HG02840 (cell line): ENCODE measurements around the gene MB.

Source experiments
- ATAC-seq: cut with Tn5 transposase; IDR thresholded peaks from one replicate; pipeline ENCODE4 v1.9.1; 2021; ENCODE audit warnings: mild to moderate bottlenecking, moderate library complexity, moderate number of reproducible peaks; ENCODE audit not compliant: unreplicated experiment, low FRiP score

The MB gene

DNA sequence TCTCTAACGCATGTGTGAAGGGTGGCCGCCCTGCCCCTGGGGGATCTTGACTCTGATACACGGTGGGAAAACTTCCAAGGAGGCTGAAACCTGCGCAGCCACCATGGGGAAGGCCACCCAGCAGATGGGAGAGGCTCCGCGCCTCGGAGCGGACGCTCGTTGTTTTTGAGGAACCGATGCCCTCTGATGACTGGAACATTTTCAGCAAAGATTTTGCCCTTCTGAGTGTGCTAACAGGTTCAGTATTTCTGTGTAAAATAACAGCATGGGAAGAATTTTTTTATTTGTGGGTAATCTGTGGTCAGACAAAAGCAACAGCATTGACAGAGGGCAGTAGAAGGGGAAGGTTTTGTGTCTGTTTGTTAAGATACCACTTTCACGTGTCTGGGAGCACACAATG lies 16.7 kb downstream of the MB start:
- ATAC-seq = no peak

DNA sequence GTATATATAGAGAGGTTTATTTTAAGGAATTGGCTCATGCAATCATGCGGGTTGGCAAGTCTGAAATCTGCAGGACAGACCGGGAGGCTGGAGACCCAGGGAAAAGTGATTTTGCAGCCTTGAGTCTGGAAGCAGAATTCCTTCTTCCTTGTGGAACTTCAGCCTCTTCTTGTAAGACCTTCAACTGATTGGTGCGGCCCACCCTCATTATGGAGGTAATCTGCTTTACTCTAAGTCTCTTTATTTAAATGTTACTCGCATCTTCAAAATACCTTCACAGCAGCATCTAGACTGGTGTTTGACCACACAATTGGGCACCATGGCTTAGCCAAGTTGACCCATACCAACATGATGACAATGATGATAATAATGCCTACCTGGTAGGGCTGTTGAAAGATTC lies 17.8 kb downstream of the MB start:
- no peak for ATAC-seq

DNA sequence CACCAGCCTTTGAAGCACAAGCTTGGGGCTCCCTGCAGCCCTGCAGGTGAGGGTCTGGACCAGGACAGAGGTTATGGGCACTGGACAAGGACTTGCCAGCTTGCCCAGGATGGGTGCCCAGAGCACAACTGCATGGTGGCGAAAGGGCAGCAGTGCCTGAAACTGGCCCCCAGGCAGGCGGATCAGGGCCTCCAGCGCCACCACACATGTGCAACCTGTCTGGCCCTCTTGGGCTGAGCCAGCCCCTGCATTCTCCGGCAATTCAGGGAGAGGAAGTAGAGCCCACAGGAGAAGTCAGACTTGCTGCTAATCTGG lies 18.8 kb downstream of the MB start:
- no peak for ATAC-seq

DNA sequence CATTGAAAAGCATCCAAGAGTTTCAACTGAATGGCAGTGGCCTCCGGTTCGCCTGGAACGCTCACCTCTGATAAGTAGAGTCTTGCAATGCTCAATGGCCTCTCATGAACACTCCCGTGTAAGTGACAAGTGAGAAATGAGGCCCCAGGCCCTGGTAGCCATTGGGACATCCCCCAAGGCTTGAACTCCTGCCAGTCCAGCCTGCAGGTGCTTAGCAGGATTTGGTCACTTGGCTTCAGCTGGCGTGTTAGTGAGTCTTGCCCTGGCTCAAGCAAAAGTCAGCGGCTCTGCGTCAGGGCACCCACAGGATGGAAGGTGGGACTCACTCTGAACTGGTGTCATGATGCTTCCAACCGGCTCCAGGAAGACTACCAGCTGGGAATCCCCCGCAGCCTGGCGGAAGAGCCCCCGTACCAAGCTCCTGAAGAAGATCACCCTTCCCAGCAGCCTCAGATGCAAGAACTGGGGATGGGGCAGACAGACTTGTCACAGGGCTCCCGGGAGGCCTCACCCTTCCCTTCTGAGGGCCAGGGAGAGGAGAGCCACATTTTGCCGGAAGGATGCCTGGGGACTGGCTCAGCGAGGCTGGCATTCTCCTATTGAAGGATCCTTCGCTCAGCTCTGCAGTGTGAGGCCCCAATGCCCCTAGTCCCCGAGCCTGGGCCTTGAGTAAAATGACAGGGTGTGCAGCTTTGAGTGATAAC lies 19.3 kb downstream of the MB start:
- ATAC-seq = no peak

DNA sequence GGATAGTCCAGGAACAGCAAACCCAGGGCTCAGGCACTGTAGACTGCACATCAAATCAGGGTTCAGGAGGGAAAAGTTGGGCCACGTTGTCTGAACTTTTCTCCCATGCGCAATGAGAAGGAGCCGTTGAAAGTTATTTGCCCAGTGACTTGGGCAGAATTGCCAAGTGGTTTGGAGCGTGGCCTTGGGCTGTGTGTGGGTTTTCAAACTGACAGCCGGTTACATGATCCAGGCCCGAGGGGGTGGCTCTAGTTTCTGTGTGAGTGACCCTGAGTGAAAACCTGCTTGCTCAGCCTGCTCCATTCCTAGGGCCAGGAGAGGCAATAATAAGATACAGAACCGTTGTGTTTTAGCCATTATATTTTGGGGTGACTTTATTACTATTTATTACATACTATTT lies 20.3 kb downstream of the MB start:
- no peak for ATAC-seq

DNA sequence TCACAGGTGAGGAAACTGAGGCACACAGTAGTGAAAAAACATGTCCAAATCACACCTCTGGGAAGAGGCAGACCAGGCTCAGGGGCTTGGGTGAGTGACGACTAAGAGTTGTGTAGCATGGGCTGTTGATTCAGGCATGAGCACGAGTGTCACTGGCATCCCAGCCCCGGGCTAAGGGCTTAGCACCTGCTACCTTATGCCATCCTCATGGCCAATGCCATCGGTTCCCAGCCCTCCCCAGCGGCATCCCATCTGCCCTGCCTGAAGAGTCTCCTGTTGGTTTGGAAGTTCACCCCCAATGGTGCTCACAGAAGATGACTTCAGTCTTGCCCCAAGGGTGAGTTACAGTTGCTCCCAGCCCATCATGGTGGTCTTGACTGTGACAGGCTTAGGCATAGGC lies 22.4 kb downstream of the MB start:
- no peak for ATAC-seq

DNA sequence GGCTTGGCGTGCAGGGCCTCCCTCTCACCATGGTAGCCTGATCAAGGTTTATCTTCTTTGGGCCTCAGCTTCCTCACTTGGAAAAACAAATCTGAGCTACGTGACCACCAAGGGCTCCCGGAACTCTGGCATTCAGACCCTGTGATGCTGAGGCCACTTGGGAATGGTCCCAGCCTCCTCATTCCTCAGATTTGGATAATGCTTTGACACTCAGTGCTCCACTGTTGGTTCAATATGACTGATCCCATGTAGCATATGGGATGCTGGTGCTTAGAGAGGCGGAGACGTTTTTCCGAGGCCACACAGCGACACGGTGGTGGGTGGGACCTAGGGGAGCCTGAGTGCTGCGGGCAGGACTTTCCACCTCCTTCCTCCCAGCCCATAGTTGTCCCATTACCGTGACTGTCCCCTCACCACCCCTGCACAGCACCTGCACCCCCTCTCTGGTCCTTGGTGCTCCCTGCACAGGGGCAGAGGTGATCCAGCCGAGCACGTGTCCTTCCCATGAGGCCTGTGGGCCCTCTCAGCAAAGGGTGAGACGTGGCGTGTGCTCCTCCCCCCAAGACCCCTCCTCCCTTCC lies 23.1 kb downstream of the MB start:
- ATAC-seq = no peak

DNA sequence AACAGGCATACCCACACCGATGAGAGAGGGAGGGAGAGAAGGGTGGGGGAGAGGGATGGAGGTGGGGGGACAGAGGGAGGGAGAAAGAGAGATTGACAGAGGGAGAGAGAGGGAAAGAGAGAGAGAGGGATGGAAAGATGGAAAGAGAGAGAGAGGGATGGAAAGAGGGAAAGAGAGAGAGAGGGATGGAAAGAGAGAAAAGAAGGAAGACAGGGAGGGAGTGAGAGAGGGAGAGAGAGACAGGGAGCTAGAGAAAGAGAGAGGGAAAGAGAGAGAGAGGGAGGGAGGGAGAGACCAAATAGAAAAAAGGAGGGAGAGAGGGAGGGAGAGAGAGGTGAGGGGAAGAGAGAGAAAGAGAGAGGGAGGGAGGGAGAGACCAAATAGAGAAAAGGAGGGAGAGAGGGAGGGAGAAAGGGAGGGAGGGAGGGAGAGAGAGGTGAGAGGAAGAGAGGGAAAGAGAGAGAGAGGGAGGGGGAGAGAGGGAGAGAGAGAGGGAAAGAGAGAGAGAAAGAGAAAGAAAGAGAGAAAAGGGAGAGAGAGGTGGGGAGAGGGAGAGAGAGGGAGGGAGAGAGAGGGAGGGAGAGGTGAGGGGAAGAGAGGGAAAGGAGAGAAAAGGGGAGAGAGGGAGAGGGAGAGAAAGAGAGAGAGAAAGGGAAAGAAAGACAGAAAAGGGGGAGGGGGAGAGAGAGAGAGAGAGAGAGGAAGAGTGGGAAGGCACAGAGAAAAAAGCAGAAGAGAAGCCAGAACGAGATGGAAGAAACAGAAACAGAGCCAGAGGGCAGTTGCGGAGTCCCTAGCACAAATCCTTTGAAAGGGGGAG lies 23.8 kb downstream of the MB start:
- ATAC-seq = no peak

DNA sequence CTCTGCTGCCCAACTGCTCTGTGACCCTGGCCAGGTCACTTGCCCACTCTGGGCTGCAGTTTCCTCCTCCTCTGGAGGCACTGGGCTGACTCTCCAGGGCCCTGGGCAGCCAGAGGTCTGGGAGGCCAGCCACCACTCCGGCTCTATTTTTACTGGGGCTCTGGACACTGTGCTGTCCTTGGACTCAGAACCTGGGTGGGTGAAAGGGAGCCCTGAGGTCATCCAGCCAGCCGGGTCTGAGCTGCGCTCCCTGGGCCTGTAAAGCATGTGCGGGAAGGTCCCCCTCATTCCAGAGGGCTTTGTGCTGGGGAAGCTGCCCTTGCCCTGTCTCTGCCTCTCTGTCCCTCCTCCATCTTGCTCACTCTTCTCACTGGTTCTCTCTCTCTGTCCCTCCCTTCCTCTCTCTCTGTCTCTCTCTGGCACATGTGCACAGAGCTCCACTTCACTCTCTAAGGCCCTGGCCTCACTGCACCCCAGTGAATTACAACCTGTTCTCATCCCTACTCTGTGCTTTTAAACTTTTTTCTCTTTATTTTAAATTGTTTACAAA lies 24.6 kb downstream of the MB start:
- ATAC-seq = no peak

DNA sequence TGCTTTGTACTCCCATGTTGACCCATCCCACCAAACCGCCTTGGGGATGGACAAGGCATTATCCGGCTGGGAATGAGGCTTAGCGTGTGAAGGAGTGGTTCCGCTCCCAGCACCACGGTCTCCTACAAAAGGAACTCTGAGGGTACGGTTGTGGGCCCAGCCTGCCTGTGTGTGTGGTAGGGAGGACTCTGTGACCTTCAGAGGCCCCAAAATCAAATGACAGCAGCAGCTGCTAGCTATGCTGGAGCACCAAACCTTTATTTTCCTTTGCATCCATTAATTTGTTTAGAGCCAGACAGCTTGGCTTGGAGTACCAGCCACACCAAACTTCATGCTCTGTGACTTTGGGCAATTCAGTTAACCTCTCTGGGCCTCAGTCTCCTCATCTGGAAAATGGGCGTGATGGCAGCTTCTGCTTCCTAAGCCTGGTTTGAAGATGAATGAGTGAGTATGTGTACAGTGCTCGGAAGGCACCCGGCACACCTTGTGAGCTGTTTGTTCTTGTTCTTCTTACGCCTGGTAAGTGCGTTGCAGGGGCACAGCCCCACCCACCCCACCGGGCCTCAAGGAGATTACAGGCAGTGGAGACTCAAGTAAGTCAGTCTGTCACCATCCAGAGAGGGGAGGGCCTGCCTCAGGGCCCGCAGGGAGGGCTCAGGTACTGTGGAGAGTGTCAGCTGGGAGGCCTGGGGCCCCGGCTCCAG lies 25.3 kb downstream of the MB start:
- no peak for ATAC-seq

DNA sequence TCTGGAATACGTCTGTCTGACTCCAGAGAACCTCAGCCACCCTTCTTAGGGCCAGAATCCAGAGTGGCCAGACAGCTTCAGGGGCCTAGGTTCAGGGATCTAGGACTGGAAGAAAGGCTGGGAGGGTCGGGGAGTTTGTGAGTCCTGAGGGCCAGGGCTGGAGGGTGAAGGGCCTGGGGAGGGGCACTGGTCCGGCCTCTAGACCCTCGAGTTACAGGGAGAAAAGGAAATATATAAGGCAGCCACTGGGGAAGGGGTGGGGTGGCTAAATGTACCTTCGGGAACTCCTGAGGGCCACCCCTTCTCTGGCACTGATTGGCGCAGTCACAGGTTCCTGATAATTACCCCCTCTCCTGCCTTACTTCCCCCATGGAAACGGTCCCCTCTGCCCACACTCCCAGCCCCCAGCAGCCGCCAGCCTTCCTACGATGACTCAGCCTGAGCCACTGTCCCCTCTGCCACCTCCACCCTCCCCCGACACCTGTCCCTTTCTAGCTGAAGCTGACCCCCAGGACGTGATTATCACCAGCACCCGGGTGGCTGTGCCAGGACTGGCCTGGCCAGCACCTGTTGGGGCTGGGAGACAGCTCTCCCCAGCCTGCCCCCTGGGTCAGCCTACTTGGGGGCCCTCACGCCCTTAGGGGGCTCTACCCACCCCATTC lies 26.4 kb downstream of the MB start:
- no peak for ATAC-seq

DNA sequence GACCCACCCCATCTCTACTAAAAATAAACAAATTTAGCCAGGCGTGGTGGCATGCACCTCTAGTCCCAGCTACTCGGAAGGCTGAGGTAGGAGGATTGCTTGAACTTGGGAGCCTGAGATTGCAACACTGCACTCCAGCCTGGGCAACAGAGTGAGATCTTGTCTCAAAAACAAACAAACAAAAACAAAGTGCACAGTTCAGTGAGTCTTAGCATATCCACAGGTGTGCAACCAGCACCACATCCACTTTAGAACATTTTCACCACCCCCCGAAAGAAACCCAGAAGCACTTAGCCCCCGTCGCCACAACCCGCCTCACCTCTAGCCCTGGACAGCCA lies 27.4 kb downstream of the MB start:
- ATAC-seq = no peak

DNA sequence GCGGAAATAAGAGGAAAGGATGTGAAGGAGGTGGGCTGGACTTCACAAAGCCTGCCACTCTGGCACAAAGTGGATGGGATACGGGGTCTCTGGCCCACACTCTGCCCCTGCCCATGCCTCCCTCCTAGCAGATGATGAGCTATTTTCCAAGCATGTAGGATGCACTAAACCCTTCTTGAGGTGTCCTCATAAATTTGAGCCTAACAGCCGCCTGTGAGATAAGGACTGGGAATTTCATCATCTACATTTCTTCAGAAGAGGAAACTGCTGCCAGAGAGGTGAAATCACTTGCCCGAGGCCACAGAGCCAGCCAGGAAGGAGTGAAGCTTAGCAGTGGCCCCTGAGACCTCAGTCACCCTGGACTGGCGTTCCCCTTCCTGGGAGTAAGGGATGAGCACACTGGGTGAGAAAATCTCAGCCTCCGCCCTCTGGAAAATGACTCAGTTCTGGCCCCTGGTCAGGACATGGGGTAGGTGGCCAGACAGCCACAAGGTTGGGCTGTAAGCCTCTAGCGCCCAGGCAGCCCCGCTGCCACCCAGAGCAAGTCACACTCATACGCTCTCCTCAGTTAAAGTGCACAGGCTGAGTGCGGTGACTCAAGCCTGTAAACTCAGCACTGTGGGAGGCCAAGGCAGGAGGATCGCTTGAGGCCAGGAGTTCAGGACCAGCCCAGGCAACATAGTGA lies 27.9 kb downstream of the MB start:
- no peak for ATAC-seq

DNA sequence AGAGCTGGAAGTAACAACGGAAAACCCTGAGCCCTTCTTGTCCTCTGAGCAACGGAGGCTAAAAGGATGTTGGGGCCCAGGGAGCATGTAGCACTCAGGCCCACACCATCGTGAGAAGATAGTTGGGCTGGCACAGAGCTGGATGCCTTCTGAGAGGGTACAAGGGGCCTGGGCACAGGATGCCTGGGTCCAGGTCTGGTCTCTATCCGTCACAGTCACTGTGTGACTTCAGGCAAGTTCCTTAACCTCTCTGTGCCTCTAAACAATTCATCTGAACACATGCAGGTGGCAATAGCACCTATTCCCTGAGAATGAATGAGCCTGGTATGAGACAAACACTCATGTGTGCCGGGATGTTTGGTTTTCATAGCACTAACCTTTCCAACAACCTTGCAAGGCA lies 29.2 kb downstream of the MB start:
- no peak for ATAC-seq

DNA sequence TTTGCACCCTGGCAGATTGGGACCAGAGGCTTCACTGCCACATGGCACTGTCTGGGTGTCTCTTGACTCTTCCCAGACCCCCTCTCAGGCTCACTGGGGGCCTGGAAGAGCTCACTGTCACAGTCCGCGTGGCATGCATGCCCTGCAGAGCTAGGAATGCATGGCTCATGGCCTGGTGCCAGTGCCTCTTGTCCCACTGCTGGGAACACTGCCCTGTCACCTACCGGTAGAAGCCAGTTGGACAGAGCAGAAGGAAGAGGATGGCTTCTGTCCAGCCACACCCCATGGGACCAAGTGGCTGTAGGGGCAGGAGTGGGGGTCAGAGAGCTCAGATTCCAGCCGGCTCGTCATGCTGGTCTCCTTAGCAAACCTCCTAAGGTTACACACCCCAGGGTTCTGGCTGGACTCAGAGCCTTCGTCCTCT lies 29.7 kb downstream of the MB start:
- no peak for ATAC-seq

DNA sequence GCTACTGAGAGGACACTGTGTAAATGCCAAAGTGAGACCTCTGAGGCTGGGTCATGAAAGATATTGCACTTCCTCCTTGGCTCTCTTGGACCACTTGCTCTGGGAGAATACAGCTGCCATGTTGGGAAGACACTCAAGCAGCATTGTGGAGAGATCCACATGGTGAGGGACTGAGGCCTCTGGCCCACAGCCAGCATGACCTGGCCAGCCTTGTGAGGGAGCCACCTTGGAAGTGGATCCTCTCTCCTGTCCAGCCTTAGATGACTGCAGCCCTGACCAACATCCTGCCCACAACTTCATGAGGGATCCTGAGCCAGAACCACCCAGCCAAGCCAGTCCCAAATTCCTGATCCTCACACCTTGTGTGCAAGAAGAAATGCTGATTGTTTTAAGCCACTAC lies 30.4 kb downstream of the MB start:
- no peak for ATAC-seq

DNA sequence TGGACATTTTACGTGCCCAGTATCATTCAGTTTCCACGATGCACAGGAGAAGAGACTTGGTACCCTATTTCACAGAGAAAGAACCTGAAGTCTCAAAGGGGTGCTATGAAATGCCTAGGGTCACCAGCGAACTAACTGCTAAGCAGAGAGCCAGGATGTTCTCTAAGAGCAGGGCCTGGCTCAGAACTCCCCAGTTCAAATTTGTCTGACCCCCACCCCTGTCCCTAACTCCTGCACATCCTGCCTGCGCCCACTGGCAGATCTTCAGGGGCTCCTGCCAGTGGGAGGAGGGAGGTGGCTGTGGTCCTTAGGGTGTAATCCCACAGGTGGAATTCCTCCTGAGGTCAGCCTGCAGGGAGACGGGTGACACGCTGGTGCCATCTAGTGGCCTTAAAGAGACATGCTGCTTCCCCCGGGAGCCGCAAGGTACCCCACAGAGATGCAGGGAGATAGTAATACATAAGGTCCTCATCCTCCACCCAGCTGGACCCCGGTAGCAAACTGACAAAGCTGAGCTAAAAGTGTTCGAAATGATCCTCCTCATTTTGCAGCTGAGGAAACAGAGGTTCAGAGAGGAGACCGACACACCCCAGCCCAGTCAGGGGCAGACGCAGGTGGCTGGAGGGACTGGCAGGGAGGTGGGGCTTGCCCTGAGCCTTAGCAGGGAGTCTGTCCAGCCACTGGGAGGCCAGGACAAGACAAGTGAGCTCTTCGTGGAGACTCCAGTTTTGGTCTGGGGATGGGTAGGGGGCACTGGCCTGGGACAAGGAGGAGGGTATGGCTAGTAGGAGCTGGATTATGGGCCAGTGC lies 34.1 kb downstream of the MB start:
- ATAC-seq = no peak

DNA sequence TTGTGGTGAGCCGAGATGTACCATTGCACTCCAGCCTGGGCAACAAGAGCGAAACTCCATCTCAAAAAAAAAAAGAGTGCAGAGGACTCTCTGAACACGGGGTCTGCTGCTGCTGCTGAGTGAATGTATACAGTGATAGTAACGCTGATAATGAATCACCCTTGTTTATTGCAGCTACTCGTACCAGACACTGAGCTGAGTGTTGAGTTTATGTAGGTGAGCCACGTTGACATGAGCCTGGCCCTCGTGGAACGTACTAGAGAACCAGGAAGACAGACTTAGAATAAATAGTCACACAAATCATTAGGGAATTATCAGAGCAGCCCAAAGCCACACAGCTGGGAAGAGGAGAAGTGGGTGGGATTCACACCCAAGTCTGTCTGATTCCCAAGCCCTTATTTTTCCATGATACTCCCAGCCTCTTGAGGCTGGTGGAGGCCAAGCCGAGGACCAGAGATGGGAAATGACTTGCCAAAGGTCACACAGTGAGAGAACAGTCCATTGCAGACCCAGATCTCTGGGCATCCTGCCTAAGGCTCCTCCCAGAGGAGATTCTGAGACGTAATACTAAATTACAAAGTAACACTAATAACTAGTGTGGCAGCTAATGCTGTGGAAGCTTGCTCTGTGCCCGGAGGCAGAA lies 34.8 kb downstream of the MB start:
- no peak for ATAC-seq

DNA sequence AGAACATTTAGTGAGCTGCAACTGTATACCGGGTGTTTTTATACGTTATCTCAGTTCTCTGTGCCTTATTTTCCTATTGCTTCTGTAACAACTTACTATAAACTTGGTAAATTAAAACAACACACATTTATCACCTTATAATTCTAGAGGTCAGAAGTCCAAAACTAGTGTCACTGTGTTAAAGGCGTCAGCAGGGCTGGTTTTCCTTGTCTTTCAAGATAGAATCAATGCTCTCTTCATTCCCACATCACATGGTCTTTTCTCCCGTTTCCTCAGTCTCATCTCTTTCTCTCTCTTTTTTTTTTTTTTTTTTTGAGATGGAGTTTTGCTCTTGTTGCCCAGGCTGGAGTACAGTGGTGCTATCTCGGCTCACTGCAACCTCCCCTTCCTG lies 36.1 kb downstream of the MB start:
- ATAC-seq = no peak
